NOMO-1 treated with dmso at 0.1 percent for 144 hours (cell line): ENCODE results near the gene VGLL1.

Experiments
- DNase-seq: peaks from one replicate; lab custom pipeline; 2025; ENCODE audit not compliant: unreplicated experiment; lab: John Stamatoyannopoulos, UW

The VGLL1 gene, protein sequence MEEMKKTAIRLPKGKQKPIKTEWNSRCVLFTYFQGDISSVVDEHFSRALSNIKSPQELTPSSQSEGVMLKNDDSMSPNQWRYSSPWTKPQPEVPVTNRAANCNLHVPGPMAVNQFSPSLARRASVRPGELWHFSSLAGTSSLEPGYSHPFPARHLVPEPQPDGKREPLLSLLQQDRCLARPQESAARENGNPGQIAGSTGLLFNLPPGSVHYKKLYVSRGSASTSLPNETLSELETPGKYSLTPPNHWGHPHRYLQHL

DNA sequence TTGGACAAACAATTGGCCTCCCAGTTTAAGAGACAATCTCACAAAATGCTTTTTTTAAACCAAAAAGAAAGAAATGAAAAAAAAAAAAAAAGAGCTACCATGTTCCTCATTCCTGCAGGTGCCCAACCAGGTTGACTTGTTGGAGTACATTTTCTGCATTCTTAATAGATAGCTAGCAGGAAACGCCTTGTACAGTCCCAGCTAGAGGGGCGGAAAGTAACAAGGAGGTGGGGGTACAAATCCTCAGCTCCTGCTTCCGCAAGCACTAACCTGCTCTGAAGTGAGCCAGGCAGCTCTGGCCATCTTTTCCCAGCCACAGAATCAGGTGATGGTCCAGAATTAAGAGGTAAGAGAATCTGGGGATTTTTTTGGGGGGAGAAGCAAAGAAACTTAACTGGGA, at the start of gene VGLL1:
TSS of gene VGLL1 (plus strand) at position 265 of the 400 bp plus-strand sequence. CDS start 3,806 bp downstream, outside the sequence.
- no peak for DNase-seq

DNA sequence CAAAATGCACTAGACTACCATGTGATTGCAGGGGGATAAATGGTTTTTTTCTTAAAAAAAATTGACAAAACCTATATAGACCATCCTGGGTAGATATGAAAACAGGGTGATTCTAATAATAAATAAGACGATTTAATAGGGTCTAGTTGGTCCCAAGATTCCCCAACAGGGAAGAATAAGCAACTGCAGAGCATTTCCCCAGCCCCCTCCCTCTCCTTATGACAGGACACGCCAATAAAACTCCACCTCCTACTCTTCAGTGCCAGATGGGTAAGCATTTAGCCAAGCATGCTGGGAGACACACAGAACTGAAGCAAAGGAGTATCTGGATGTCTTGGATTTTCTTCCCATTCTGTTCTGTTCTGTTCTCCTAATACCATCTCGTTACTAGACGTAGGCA, 44.4 kb upstream of the VGLL1 start, which contains the start of gene BRS3:
TSS of gene BRS3 (plus strand) at position 301 of the 400 bp plus-strand sequence. CDS start 168 bp downstream, outside the sequence.
- no peak for DNase-seq

DNA sequence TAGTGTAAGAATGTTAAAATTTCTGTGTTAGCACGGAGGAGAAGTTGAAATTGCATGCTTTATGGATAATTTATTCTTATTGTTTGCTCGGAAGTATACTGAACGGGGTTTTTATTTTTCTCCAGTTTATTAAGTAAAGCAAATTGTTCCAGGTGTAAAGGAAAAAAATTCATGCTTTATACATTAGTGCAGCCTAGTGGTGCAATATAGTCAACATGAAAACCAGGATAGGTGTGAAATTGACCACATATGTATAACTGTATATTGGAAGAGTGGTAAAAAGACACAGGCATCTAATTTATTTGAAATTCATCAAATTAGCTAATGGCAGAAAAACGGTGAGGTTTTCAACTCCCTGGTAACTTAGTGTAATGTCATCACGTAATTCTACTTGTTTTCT, 43.3 kb upstream of the VGLL1 start:
- no peak for DNase-seq

DNA sequence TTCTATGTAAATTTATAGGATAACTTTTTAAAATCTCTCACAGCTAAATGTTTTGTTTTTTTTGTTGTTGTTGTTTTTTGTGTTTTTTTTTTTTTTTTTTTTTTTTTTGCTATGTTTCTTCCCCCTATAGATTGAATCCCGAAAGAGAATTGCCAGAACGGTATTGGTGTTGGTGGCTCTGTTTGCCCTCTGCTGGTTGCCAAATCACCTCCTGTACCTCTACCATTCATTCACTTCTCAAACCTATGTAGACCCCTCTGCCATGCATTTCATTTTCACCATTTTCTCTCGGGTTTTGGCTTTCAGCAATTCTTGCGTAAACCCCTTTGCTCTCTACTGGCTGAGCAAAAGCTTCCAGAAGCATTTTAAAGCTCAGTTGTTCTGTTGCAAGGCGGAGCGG, 40.2 kb upstream of the VGLL1 start:
- DNase-seq = no peak

DNA sequence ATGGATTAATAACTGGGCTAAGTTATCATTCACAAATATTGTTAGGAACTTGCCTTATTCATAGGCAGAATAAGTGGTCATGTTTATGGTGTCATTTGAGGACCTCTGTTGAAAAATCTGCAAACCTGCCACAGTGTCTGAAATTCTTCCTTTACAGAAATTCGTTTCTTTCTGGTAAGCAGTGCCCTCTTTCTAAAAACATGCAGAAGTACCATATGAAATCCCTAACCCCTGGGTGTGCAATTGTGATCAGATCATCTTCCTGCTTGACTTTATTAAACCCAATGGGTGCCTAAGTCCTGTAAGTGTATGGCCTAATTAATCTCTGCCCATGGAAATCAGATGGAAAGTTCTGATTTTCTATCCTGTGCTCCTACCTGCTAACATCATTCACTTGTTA, 39.0 kb upstream of the VGLL1 start:
- DNase-seq = peak; percentile 41

DNA sequence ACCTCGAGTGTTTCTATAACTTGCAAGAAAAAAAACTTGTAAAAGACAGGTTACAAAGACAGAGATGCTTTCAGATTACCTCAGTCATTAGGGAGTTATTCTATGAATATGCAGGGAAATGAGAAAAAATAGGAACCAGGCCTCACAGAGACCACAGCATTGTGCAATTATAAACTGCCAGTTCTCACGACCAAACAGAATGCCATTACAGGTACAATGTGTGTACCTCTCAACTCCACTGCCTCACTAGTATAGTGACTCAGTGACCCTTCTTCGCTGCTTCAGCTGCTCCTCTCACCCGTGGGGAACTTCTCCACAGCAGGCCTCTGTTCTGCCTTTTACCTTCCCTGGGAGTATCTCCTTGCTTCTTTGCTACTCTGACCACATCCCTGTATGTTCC, 37.0 kb upstream of the VGLL1 start:
- peak; percentile 65 for DNase-seq

DNA sequence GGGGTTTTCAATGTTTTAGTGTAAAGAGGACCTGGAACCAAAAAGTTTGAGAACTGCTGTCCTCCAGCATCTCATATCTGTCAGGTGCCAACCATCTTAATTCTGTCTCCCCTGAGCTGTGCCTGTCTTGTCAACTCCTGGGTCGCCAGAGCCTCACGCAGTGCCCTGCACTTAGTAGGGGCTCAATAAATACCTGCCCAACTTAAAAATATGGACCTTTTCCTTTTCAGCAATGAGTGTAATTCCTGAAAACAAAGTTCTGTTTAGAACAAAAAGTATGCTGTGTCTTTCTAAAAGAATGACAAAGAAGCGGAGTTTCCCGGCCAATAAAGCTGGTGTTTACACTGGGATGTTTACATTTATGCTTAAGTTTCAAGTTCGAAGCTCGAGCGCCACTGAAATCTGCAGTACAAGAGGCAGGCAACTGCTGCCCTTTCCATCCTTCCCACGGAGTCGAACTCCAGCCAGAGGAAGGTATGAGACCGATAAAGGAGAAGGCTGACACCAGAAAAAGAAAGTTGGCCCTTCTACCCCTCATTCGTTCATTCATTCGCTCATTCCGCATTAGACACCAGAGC, 35.7 kb upstream of the VGLL1 start:
- DNase-seq = no peak

DNA sequence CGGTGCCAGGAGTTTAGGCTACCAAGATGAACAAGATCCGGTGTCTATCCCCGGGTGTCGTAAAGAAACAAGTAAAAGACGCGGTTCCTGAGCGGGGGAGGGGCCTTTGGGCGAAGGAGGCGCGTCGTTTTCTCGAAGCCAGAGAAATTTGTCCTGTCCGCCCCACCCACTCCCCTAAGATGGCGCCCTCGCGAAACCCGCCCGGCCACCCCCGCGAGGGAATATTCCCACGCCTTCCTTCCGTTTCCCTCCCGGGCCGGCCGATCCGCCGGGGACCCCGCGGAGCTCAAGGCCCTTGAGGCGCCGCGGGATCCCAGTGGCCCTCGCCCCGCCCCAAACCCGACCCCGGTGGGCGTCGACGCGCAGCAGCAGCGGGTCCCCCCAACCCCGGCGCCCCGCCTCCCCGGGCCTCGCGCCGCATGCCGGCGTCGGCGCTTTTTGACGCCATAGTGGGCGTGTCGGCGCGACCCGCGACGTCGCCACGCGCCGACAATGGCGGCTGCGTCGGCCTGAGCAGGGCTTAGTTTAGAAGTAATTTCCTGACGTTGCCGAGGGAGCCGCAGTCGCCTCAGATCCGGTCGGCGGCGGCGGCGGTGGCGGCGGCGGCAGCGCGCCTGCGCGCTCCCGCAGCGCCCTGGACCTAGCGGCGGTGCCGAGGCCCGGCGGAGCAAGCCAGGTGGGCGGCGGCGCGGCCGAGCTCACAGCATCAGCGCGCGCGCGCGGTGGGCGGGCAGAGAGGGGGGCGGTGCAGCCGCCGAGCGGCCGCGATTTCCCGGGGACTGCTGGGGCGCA, 35.1 kb upstream of the VGLL1 start:
- DNase-seq = peak; percentile 73

DNA sequence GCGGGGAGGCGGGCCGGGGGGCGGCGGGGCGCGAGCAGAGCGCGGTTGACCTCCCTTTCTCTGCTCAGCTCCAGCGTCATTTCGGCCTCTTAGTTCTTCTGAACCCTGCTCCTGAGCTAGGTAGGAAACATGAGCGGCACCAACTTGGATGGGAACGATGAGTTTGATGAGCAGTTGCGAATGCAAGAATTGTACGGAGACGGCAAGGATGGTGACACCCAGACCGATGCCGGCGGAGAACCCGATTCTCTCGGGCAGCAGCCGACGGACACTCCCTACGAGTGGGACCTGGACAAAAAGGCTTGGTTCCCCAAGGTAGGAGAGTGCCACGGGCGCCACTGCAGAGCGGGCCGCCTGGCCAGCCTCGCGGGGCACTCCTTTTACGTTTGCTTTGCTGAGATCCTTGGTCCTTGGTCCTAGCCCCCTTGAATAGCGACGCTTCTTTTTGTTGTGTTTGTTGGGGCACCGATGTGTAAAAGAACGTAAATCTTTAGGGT, 34.4 kb upstream of the VGLL1 start, which contains the start of gene HTATSF1:
TSS of gene HTATSF1 (plus strand) at position 37 of the 497 bp plus-strand sequence. CDS start at position 130, 93 bp downstream.
- DNase-seq = no peak

DNA sequence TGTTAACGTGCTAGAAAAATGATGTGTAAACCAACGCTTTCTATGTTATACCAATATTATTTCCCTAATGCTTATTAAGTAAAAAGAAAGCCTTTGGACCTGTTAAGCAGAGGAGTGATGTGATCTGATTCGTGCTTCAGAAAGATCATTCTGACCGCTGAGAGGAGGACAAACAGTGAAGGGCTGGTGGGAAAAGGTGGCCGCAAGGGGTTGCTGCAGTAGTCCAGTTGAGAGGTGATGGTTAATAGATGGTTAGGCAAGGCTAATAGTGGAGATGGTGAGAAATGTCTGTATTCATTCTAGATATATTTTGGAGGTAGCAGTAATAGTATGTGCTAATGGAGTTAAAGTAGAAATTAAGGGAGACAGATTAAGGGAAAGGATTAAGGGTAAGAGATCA, 12.9 kb upstream of the VGLL1 start:
- no peak for DNase-seq

DNA sequence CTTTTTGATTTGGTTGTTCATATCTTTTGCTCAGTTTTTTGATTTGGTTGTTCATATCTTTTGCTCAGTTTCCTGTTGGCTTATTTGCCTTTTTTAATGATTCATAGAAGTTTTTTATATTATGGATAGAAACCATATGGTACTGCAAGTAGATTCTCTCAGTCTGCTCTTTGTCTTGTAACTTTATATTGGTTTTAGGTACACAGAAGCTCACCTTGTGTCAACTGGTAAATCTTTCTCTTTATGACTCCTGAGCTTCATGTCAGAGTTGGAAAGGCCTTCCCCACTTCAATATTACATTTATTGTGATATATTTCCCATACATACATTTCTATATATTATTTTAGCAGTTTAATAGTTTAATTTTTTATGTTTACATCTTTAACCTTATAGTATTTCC, 8.2 kb upstream of the VGLL1 start:
- DNase-seq = no peak

DNA sequence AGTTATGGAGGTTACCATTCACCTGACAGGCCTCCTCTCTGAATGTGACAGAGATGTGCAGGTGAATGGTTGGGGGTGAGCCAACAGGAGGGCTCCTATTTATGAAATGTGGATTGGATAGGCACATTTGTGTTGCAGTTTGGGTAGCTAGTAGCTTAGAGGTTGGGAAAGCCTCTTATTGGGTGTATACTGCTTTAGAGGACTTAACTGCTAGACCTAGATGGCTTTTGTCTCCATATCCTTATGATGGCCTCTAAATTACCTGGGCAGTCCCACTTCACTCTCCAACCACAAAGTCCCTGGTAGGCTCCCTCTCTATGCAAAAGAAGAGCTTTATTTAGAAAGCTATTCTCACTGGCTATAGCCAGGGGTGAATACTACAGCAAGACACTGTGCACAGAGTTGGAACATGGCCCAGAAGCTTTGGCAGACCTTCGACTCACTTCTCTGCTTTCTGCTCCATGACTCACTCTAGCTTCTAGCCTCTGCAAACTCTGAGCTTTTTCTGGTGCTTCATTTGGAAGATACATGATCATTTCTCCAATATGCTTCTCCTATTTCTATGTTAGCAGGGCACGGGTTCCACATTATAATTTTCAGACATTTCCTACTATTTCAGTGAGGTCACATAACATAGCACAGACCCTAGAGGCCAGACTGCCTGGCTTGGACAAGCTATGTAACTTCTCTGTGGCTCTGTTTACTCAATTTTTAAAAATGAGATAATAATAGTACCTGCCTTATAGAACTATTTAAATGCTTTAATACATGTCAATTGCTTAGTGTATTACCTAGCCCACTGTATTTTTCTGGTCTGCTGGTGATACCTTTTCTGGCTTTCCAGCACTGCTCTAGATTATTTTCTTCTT, 6.0 kb upstream of the VGLL1 start:
- DNase-seq = no peak

DNA sequence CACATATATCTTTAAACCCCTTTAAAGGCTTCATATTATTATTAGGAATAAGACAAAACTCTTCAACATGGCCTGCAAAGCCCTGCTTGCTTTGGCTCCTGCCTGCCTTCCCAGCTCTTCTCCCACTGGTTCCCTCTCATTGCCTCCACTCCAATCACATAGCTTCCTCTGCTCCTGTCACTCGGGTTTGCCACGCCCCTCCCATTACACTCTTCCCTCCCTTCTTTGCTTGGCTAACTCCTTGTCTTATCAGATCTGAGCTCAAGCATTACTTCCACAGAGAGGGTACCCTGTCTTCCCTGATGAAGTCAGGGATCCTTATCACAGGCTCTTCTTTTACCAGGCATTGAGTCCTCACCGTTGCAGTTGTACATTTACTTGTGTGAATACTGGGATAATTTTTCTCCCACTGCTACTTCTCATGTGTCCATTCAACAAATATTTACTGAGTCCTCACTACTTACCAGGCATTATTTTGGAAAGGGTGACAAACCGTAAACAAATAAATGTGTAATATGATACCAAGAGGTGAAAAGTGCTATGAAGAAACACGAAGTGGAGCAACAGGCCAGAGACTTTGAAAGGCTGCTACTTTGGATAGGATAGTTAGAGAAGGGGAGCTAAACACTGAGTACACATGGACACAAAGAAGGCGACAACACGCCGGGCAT, 3.2 kb upstream of the VGLL1 start:
- no peak for DNase-seq

DNA sequence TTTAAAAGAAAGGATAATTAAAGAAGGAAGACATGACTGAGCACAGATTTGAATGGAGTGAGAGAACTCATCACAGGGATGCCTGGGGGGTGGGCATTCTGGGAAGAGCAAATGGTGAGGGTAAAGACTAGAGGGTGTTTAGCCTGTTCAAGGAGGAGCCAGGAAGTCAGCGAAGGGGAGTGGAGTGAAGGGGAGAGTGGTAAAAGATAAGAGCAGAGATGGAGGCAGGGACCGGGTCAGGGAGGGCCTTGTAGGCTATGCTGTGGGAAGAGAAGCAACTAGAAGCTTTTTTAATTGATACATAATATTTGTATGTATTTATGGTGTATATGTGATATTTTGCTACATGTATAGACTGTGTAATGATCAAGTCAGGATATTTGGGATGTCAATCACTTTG, 2.2 kb upstream of the VGLL1 start:
- DNase-seq = no peak

DNA sequence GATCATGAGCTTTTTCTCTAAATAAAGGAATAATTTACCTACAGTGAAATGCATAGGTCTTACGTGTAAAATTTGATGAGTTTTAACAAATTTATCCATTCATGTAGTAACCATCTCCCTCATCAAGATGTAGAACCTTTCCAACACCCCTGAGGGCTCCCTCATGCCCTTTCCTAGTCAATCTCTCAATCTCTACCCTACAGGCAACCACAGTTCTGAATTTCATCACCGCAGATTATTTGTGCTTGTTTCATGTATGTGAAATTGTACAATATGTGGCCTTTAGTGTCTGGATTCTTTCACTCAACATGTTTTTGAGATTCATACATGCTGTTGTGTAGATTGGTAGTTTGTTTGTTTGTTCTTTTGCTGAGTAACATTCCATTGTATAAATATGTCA, 2.1 kb downstream of the VGLL1 start:
- no peak for DNase-seq

DNA sequence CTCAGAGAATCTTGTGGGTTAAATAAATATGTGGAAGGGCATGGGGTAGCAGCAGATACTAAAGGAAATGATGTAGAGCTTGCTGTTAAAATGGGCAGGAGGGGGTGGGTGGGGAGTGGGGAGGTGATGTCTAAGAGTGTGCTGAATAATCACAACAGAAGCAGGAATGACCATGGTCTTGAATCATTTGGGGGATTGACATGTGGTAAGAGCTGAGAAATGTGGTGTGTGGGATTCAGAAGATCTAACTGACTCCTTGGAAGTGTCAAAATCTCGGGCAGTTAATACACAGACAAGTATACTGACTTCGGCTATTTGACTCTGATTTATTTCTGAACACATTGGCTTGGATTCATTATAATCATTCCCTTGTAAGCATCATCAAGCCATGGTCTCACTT, 6.8 kb downstream of the VGLL1 start:
- no peak for DNase-seq

DNA sequence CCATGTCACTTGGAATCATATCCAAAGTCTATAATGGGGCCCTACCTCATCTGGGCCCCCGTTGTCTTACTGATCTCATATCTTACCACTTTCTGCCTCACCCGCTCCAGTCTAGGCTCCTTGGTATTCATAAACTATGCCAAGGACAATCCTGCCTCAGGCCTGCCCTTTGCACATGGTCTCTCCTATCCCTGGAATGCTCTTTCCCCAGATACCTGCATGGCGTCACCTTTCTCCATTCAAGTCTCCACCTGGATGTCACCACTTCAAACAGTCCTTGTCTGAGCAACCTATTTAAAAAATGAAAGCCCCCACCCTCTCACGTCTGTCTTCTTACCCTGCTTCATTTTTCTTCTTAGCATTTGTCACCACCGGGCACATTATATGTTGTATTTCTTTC, 8.2 kb downstream of the VGLL1 start:
- DNase-seq = no peak

DNA sequence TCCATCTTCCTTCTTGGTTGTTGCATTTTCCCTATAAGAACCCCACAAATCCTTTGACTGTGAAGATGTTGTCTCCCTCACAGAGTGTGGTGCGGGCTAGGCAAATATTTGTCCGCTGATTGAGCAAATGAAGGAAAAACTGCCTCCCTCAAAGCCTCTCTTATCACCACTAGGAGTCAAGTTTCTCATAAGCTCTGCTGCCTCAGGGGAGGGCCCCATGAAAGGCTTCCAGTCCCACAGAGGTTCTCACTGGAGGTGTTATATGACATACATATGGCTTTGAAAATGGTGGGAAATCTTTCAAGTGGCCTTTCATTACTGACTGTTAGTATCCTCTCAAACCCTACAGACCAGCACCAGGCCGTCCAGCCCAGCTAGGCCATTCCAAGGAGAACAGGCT, 9.3 kb downstream of the VGLL1 start:
- DNase-seq = no peak

DNA sequence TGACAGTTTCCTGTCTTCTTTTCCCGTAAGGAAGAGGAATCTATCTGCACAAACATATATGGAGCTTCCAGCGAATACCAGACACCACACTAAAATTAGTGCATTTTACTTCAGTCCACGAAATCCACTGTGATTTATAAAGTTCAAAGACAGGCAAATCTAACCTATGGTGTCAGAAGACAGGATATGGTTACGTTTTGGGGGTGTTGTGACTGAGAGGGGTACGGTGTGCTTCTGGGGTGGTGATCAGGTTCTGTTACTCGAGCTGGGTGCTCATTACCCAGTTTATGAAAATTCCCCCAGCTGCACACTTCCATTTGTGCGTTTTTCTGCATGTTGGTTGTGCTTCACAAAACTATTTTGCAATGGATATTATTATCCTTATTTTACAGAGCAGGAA, 10.3 kb downstream of the VGLL1 start:
- no peak for DNase-seq

DNA sequence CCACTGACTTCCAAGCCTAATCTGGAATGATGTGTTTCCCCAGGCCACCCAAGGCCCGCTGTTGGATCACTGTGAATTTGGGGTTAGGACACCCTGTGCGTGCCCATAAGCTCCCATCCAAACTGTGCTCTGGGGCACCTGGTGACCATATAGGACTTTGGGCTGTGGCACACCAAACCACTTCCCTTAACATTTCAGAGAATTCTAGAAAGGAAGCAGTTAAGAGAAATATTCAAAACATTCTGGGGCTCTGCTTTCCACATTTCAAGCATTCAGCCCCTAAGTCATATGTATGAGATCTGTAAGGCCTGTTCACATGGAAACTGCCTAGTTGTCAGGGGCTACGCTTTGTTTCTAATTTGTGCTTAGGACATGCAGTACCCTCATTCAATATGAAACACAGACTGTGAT, 14.4 kb downstream of the VGLL1 start:
- DNase-seq = no peak
